ENCODE results near the gene ATP10D.
"Not testable (repeated sequence)": the region's sequence is repeated elsewhere in the genome, so short reads cannot be mapped to it uniquely, and the experiment has no call there.

The ATP10D gene

GRCh38 chr4:47519239-47519883 is 34.3 kb downstream of the ATP10D start:
- H3K4me3 ChIP-seq (ENCODE audit: control insufficient read depth, low read depth, low read length) = no peak overlapping the region
- TF ChIP-seq, protein P1, sequence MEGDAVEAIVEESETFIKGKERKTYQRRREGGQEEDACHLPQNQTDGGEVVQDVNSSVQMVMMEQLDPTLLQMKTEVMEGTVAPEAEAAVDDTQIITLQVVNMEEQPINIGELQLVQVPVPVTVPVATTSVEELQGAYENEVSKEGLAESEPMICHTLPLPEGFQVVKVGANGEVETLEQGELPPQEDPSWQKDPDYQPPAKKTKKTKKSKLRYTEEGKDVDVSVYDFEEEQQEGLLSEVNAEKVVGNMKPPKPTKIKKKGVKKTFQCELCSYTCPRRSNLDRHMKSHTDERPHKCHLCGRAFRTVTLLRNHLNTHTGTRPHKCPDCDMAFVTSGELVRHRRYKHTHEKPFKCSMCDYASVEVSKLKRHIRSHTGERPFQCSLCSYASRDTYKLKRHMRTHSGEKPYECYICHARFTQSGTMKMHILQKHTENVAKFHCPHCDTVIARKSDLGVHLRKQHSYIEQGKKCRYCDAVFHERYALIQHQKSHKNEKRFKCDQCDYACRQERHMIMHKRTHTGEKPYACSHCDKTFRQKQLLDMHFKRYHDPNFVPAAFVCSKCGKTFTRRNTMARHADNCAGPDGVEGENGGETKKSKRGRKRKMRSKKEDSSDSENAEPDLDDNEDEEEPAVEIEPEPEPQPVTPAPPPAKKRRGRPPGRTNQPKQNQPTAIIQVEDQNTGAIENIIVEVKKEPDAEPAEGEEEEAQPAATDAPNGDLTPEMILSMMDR (conservative IDR thresholded peaks at IDR 0.05; ENCODE audit: control insufficient read depth, insufficient read depth, low read depth, low read length) = no peak
- no peak for DNase-seq (ENCODE audit: low read depth)

DNA sequence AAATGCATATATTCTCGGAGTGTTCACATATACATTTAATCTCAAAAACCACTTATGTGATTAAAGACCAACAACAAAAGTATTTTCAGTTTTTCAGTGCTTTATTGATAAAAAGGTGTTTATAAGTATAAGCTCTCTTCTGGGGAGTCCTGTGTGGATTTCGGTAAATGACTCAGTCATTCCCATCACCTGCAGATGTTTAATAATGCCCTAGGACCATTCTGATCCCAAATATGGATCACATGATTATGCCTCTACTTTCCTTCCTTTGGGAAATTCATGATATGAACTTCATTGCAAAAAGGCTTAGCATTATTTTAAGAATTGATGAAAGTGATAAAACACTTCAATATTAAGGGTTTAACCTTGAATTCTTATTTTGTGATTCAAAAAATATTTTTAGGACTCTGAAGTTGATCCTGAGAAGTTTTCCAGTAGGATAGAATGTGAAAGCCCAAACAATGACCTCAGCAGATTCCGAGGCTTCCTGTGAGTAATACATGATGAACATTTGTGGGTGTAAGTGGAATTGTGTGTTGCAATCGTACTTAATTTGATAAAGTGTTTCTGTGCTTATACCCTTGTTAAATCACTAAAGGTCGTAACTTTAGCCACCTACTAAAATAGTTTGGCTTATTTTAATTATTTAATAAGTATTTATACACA is 40.2 kb downstream of the ATP10D start:
- TF ChIP-seq, protein P1 (conservative IDR thresholded peaks at IDR 0.05; ENCODE audit: control insufficient read depth, insufficient read depth, low read depth, low read length) = no peak
- H3K4me3 ChIP-seq (ENCODE audit: control insufficient read depth, low read depth, low read length) = no peak overlapping the region
- DNase-seq (ENCODE audit: low read depth) = peak; percentile 94

DNA sequence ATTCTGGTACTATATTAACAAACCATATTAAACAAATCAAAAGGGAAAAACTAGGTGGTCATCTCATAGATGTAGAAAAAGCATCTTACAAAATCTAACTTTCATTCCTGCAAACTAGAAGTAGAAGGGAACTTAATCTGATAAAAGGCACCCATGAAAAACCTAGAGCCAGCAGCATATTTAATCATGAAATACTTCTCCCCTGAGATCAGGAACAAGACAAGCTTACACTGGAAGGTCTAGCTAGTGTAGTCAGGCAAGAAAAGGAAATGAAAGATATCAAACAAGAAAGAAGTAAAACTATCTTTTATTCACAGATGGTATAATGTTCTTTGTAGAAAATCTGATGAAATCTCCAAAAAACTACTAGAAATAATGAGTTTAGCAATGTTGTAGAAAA is 41.2 kb downstream of the ATP10D start:
- no peak overlapping the region for H3K4me3 ChIP-seq (ENCODE audit: control insufficient read depth, low read depth, low read length)
- DNase-seq (ENCODE audit: low read depth) = peak; percentile 25
- TF ChIP-seq, protein P1 (conservative IDR thresholded peaks at IDR 0.05; ENCODE audit: control insufficient read depth, insufficient read depth, low read depth, low read length) = no peak

- peak; percentile 83 for DNase-seq (ENCODE audit: low read depth)
- H3K4me3 ChIP-seq (ENCODE audit: control insufficient read depth, low read depth, low read length) = not testable (repeated sequence)
These were observed 43.6 kb downstream of the ATP10D start for GRCh38 chr4:47528646-47529045.

- TF ChIP-seq, protein P1 (conservative IDR thresholded peaks at IDR 0.05; ENCODE audit: control insufficient read depth, insufficient read depth, low read depth, low read length) = no peak
- no peak overlapping the region for H3K4me3 ChIP-seq (ENCODE audit: control insufficient read depth, low read depth, low read length)
- no peak for DNase-seq (ENCODE audit: low read depth)
These were observed 45.7 kb downstream of the ATP10D start for GRCh38 chr4:47530801-47531200.

DNA sequence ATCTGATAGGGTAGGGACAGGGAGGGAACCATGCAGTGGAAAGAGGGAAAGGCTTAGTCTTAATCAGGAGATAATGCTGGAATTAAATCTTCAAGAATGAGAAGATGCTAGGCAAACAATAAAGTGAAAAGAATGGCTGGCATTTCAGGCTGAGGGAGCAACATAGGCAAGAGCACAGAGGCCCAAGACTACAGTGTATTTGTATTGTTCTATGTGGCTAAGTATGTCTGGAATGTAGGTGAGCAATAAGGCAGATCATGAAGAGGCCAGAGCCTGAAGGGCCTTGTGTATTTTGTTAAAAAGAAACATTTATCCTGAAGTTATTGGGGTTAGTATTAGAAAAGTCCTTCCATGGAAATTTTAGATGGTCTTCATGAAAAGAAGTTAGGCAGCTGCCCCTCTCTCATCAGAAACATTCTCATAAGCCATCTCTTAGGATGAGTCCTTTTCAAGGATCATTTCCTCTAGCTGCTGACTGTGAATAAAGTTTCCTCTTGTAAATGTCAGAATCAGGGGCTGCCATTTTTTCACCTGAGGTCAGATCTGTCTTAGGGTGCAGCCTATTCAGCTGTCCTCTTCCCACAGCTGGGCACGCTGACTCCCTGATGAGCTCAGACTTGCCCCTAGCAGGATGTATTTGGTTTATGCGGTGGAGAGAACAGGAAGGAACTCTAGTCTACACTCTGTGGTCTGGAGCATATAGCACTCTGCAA is 46.3 kb downstream of the ATP10D start:
- TF ChIP-seq, protein P1 (conservative IDR thresholded peaks at IDR 0.05; ENCODE audit: control insufficient read depth, insufficient read depth, low read depth, low read length) = no peak
- no peak overlapping the region for H3K4me3 ChIP-seq (ENCODE audit: control insufficient read depth, low read depth, low read length)
- DNase-seq (ENCODE audit: low read depth) = peak; percentile 88

- TF ChIP-seq, protein P1 (conservative IDR thresholded peaks at IDR 0.05; ENCODE audit: control insufficient read depth, insufficient read depth, low read depth, low read length) = no peak
- DNase-seq (ENCODE audit: low read depth) = no peak
- H3K4me3 ChIP-seq (ENCODE audit: control insufficient read depth, low read depth, low read length) = no peak overlapping the region
These were observed 46.9 kb downstream of the ATP10D start for GRCh38 chr4:47531954-47532321.
